NCI-H1694 (cell line): Measurements from ENCODE around the gene PGP.
A peak's percentile ranks its signal among the peaks of the same experiment; 100 is the strongest.
"Not testable (repeated sequence)": the region's sequence is repeated elsewhere in the genome, so short reads cannot be mapped to it uniquely, and the experiment has no call there.

ENCODE experiments used
- DNase-seq: peaks from one replicate; lab custom pipeline; 2025; lab: John Stamatoyannopoulos, UW

PGP gene

GRCh38 chr16:2216330-2216729 lies 1.7 kb upstream of the PGP start:
- no peak for DNase-seq

GRCh38 chr16:2213817-2214718 lies 572 bp downstream of the PGP start:
- no peak for DNase-seq

- DNase-seq = no peak
These were observed 2.0 kb downstream of the PGP start for GRCh38 chr16:2212362-2213324.

GRCh38 chr16:2211923-2212347 lies 2.7 kb downstream of the PGP start:
- no peak for DNase-seq

DNA sequence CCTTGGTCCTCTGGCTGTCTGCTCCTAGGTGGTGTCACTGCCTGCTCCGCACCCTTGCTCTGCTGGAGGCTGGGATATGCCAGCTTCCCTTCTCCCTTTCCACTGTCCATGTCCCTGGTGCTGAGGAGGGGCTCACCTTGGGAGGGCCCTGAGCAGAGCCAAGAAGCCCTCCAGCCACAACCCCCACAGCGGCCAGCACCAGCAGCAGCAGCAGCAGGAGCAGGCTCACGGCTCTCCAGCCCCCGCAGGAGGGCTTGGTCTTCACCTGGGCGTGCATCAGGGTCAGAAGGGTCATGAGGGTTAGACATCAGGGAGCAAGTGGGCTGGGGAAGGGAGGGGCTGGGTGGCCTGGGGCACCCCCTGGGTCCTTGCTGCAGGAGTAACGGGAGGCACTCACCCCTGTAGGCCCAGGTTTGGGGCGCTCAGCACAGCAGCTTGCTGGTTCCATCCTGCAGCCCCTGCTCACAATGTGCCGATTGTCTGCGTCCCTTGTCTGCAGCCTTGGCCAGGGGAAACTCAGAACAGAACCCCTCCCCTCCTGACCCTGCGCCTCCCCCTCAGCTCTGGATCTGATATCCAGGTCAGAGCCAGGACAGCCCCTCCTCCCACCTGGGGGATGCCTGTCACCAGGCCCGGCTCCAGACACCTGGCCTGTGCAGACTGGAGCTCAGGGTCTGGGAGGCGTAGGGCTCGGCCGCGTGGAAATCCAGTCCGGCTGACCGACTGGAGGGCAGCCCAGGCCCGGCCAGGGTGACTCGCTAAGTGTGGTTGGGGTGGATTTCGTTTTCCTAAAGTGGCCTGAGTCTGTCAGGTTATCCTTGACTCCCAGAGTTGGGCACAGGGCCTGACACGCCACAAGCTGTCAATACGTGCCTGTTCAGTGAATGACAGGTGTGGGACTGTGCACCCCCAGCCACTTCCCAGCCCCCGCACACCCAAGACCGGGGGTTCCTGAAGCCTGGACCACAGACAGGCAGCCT lies 4.0 kb downstream of the PGP start, which contains the start of gene BRICD5:
BRICD5 (minus strand) TSS at position 478 of the 980 bp plus-strand sequence; CDS start at position 448, 30 bp downstream.
- DNase-seq = no peak

GRCh38 chr16:2210009-2210332 lies 4.7 kb downstream of the PGP start:
- DNase-seq = no peak

DNA sequence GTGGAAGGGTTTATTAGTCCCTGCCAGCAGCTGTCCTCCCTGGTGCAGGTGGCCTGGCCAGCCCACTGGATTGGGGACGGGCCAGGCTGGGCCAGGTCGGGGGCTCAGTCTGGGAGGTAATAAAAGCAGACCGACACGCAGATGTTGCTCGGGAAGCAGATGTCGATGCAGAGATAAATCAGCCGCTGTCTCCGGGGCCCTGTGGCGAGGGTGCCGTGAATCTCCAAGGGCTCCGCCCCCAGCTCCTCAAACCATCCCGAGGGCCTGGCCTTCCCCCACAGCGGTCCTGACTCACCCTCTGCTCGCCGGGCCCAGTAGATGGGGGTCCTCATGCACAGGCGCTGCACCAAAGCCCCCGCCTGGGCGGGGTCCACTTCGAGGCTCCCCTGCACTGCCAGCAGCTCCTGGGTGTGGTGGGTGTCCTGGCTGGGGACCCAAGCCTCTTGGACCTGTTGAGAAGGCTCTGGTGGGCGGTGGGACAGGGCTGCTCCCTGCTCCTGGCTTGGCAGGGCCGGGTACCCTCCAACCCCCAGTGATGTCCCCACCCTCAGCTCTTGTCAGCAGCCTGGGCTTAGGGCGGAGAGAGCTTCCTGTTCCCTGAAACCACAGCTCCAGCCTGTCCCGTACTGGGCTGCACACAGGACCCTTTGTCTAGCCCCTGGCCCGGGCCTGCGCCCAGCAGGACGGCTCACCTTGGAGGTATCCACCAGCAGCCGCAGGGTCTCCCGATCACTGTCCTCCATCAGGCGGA lies 5.2 kb downstream of the PGP start:
- DNase-seq = no peak

GRCh38 chr16:2208772-2209171 lies 5.9 kb downstream of the PGP start:
- DNase-seq = no peak

DNA sequence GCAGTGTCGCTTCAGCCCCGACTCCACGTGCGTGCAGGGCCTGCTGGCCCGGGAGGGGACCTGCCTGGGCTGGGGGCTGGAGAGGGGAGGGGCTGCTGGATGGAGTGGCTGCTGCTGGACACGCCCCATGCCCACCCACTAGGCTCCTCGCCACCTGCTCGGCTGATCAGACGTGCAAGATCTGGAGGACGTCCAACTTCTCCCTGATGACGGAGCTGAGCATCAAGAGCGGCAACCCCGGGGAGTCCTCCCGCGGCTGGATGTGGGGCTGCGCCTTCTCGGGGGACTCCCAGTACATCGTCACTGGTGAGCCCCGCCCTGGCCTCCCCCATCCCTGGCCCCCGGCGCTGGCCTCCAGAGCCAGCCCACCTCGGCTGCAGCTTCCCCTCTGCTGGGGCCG lies 6.3 kb downstream of the PGP start:
- DNase-seq = peak; percentile 16

GRCh38 chr16:2207872-2208271 lies 6.8 kb downstream of the PGP start:
- no peak for DNase-seq

DNA sequence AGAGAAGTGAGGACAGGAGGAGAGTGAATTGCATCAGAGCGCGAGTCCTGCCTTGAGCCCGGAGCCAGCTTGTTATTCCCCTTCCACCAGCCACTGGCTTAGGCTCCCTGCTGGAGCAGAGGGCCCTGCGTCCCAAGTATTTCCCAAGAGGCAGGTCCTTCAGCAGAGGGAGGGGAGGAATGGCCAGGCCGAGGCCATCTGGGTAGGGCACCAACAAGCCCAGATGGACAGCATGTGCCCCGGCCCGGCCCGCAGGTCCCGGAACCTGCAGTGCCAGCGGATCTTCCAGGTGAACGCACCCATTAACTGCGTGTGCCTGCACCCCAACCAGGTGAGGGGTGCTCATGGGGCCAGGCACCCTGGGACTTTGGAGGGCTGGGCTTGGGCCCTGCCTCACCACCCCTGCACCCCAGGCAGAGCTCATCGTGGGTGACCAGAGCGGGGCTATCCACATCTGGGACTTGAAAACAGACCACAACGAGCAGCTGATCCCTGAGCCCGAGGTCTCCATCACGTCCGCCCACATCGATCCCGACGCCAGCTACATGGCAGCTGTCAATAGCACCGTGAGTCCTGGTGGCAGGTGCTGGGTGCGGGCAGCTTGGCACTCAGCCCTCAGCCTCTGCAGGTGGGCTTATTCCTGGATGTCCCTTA lies 7.7 kb downstream of the PGP start:
- no peak for DNase-seq

DNA sequence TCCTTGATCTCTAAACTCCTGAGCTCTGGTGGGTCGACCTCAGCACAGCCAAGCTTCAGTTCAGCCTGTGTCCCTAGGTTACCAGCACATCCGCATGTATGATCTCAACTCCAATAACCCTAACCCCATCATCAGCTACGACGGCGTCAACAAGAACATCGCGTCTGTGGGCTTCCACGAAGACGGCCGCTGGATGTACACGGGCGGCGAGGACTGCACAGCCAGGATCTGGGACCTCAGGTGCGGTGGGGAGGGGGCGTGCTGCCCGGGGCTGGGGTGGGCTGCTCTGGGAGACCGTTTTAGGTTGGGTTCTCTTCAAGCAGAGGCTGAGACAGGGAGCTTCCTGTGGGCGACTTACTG lies 8.2 kb downstream of the PGP start:
- DNase-seq = no peak

DNA sequence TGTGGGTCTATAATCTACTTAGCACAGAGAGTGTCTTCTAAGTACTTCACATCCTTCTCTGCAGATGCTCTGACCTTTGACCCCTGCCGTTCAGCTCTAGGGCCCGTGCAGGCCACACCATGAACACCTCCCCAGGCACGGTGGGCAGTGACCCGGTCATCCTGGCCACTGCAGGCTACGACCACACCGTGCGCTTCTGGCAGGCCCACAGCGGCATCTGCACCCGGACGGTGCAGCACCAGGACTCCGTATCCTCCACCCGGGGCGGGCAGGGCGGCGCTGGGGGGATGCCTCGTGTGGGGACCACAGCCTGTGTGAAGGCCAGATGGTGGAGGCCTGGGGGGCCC lies 8.7 kb downstream of the PGP start:
- no peak for DNase-seq

- DNase-seq = peak; percentile 56
These were observed 9.3 kb downstream of the PGP start, which contains the start of gene MLST8 for GRCh38 chr16:2205104-2205966. Gene MLST8, plus strand, starts transcription at chr16:2205454. Its CDS starts 632 bp downstream, at chr16:2206086.

GRCh38 chr16:2204416-2205103 lies 10.1 kb downstream of the PGP start:
- no peak for DNase-seq

DNA sequence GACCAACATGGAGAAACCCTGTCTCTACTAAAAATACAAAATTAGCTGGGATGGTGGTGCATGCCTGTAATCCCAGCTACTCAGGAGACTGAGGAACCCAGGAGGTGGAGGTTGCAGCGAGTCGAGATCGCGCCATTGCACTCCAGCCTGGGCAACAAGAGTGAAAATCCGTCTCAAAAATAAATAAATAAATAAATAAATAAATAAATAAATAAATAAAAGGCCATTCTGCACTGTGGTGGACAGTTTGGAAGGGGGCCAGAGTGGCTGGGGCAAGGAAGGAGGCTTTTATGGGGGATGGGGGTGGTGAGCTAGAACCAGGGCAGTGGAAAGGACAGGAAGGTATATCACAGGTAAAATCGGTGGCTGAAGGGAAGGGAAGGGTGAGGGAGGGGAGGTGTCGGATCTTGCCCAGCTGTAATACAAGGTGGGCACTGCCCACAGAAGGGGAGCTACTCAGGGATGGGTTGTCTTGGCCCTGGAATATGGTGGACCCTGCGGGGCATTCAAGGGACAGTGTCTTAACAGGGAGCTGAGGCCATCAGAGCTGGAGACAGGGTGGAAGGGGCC lies 11.4 kb downstream of the PGP start:
- DNase-seq = not testable (repeated sequence)

GRCh38 chr16:2200313-2200712 lies 14.3 kb downstream of the PGP start:
- DNase-seq = no peak

GRCh38 chr16:2199621-2200139 lies 15.0 kb downstream of the PGP start:
- no peak for DNase-seq
